A549 treated with CORT108297 at 1 μM for 4 hours (cell line): Measurements from ENCODE around the gene WFDC11. TPM values are rescaled to one million over a fixed set of nuclear protein-coding genes. Genes with fewer than 3 reads are reported as not detected.

ENCODE experiments used
- total RNA-seq: library from RNA; stranded (reverse); fragments of 200-300 nt; extraction: Qiagen RNA extraction; gene quantifications from 5 replicates; pipeline ENCODE4 v1.2.3, GENCODE V29; 2022

Gene WFDC11
- not detected in 5 replicates for total RNA-seq

DNA sequence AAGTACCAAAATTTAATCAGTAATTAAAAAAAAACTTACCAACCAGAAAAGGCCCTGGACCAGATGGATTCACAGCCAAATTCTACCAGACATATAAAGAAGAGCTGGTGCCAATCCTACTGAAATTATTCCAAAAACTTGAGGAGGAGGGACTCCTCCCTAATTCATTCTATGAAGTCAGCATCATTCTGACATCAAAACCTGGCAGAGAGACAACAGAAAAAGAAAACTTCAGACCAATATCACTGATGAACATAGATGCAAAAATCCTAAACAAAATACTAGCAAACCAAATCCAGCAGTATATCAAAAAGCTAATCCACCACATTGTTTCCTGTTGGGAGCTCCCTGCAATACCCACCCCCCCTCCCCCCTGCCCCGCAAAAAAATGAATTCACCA is at the start of gene WFDC11:
Gene WFDC11, minus strand, starts transcription at position 101 of the 400 bp plus-strand sequence. CDS start 19,639 bp downstream, outside the sequence.

DNA sequence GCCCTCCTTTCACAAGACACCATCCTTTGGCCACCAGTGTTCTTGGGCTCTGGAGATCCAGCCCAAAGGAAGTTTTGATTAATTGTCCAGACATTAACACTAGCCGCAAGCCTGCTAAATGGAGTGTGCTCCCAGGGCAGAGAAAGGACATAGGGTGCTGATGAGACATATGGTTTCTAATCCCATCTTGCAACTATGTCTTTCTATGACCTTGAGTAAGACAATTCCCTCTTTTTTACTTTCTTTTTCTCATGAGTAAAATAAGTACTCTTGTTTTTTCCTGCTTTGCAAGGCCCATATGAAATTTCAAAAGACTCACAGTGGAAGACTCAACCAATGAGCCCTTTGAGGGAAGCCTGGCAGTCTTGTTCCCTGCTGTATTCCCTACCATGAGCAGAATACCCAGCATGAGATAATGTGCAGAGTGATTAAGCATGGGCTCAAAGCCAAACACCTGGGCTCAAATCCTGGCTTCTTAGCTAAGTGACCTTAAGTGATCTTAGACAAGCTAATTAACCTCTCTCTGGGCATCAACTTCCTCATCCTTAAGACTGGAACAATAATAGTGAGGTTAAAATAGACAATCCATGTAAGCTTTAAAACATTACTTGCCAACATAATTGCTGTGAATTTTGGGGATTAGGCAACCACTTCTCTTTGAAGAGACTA is 35.1 kb upstream of the WFDC11 start, which contains the start of gene WFDC10B:
Gene WFDC10B, minus strand, starts transcription at position 51 of the 669 bp plus-strand sequence. CDS start 19,027 bp downstream, outside the sequence.

GRCh38 chr20:45701873-45702272 is 31.8 kb upstream of the WFDC11 start, which contains the start of gene WFDC13:
TSS of gene WFDC13 (plus strand) at chr20:45702038. CDS start at chr20:45702124, 86 bp downstream.

GRCh38 chr20:45631184-45631583 is 38.9 kb downstream of the WFDC11 start, which contains the start of gene WFDC9:
TSS of gene WFDC9 (minus strand) at chr20:45631284. CDS start at chr20:45610181, 21,103 bp downstream.

GRCh38 chr20:45629496-45630100 is 40.4 kb downstream of the WFDC11 start, which contains the start of gene WFDC10A:
TSS of gene WFDC10A (plus strand) at chr20:45629739. CDS start at chr20:45629814, 75 bp downstream.

Other genes starting within 250 kb of the WFDC11 start
- 0.20 to 0.23 TPM in 2 of 5 replicates, not detected in the others for gene WFDC2, start 200.5 kb downstream of the WFDC11 start, total RNA-seq
- not detected in 5 replicates for gene SPINT3, start 154.6 kb downstream of the WFDC11 start, total RNA-seq
- not detected in 5 replicates for gene WFDC6, start 130.8 kb downstream of the WFDC11 start, total RNA-seq
- gene EPPIN, start 122.8 kb downstream of the WFDC11 start, total RNA-seq: not detected in 5 replicates
- gene WFDC8, start 91.0 kb downstream of the WFDC11 start, total RNA-seq: not detected in 5 replicates
- not detected in 5 replicates for gene WFDC10A, start 40.5 kb downstream of the WFDC11 start, total RNA-seq
- gene WFDC9, start 39.0 kb downstream of the WFDC11 start, total RNA-seq: not detected in 5 replicates
- not detected in 5 replicates for gene WFDC13, start 31.8 kb upstream of the WFDC11 start, total RNA-seq
- not detected in 5 replicates for gene WFDC10B, start 34.8 kb upstream of the WFDC11 start, total RNA-seq
- gene SPINT4, start 52.1 kb upstream of the WFDC11 start, total RNA-seq: not detected in 5 replicates
- 0.18 to 0.50 TPM in 2 of 5 replicates, not detected in the others for gene WFDC3, start 121.6 kb upstream of the WFDC11 start, total RNA-seq
- 30.7 to 37.1 TPM (median 36.3 TPM) in 5 replicates for gene DNTTIP1, start 121.7 kb upstream of the WFDC11 start, total RNA-seq
- 232 to 256 TPM (median 248 TPM) in 5 replicates for gene UBE2C, start 142.4 kb upstream of the WFDC11 start, total RNA-seq
- gene TNNC2, start 157.1 kb upstream of the WFDC11 start, total RNA-seq: 0.13 to 0.35 TPM (median 0.24 TPM) in 3 of 5 replicates, not detected in the others
- 8.6 to 11.7 TPM (median 11.0 TPM) in 5 replicates for gene SNX21, start 163.6 kb upstream of the WFDC11 start, total RNA-seq
- 13.9 to 22.6 TPM (median 20.1 TPM) in 5 replicates for gene ACOT8, start 187.2 kb upstream of the WFDC11 start, total RNA-seq
- gene ZSWIM3, start 187.4 kb upstream of the WFDC11 start, total RNA-seq: 1.4 to 2.1 TPM (median 1.4 TPM) in 5 replicates
- 5.1 to 6.7 TPM (median 6.0 TPM) in 5 replicates for gene ZSWIM1, start 211.0 kb upstream of the WFDC11 start, total RNA-seq
- gene SPATA25, start 217.4 kb upstream of the WFDC11 start, total RNA-seq: 0.25 to 0.92 TPM (median 0.39 TPM) in 5 replicates
- gene NEURL2, start 221.0 kb upstream of the WFDC11 start, total RNA-seq: 0.82 to 1.8 TPM (median 1.5 TPM) in 5 replicates
- gene CTSA, start 221.1 kb upstream of the WFDC11 start, total RNA-seq: 103 to 131 TPM (median 124 TPM) in 5 replicates
- gene PLTP, start 241.9 kb upstream of the WFDC11 start, total RNA-seq: 1.3 to 1.9 TPM (median 1.8 TPM) in 5 replicates